A673 (cell line): ENCODE results near the gene FETUB. TPM values are rescaled to one million over a fixed set of nuclear protein-coding genes. Genes with fewer than 3 reads are reported as not detected.

ENCODE experiments used
- BruUV-seq: library from RNA; stranded (reverse); fragments of 400-500 nt; replicated peaks from 2 replicates; lab custom pipeline; 2021; lab: Mats Ljungman, UMichigan
- CTCF ChIA-PET: fragments of 300-600 bp; sonication (Branson Sonifier 250); formaldehyde crosslinking; loops from one replicate; lab custom pipeline; 2022; ENCODE audit warnings: antibody characterized with exemption; lab: Charles Lee
- POLR2A ChIA-PET: fragments of 300-600 bp; sonication (Branson Sonifier 250); formaldehyde crosslinking; loops from one replicate; lab custom pipeline; 2022; ENCODE audit warnings: antibody characterized with exemption; ENCODE audit not compliant: low non-redundant PET; lab: Charles Lee
- DNase-seq: peaks from one replicate; pipeline ENCODE4 v3.0.0-alpha.2; 2015; ENCODE audit warnings: low spot score
- H3K27ac ChIP-seq: fragments of 200-600 bp; sonication (generic); 2 replicates; pipeline ENCODE4 v1.5.1; 2016; ENCODE audit warnings: mixed run types, low read depth, mild to moderate bottlenecking, mixed read lengths, antibody characterized with exemption, low read length; ENCODE audit not compliant: poor library complexity, severe bottlenecking
- H3K27me3 ChIP-seq: fragments of 200-600 bp; sonication (generic); replicated peaks from 2 replicates; pipeline ENCODE4 v1.6.1; 2017; ENCODE audit warnings: mixed run types, low read depth, mild to moderate bottlenecking, mixed read lengths, antibody characterized with exemption, low read length; ENCODE audit not compliant: insufficient read depth, poor library complexity
- H3K36me3 ChIP-seq: fragments of 200-600 bp; sonication (generic); 2 replicates; pipeline ENCODE4 v1.6.1; 2016; ENCODE audit warnings: mixed run types, mild to moderate bottlenecking, mixed read lengths, antibody characterized with exemption, low read length; ENCODE audit not compliant: insufficient read depth, poor library complexity, severe bottlenecking
- H3K4me1 ChIP-seq: fragments of 200-600 bp; sonication (generic); 2 replicates; pipeline ENCODE4 v1.6.1; 2017; ENCODE audit warnings: mixed run types, mild to moderate bottlenecking, mixed read lengths, antibody characterized with exemption, low read length; ENCODE audit not compliant: insufficient read depth, poor library complexity, severe bottlenecking
- H3K4me3 ChIP-seq: fragments of 200-600 bp; sonication (generic); 2 replicates; pipeline ENCODE4 v1.5.1; 2016; ENCODE audit warnings: low read depth, mixed run types, mild to moderate bottlenecking, mixed read lengths, low read length; ENCODE audit not compliant: poor library complexity, severe bottlenecking
- H3K9me3 ChIP-seq: fragments of 200-600 bp; sonication (generic); 2 replicates; pipeline ENCODE4 v1.6.1; 2016; ENCODE audit warnings: mixed run types, low read depth, mild to moderate bottlenecking, mixed read lengths, antibody characterized with exemption, low read length; ENCODE audit not compliant: poor library complexity, severe bottlenecking
- EZH2 ChIP-seq: fragments of 200-600 bp; sonication (generic); IDR thresholded peaks from 2 replicates; pipeline ENCODE4 v1.6.1; 2017; ENCODE audit warnings: borderline replicate concordance, low read depth, mild to moderate bottlenecking, mixed read lengths, antibody characterized with exemption, low read length; ENCODE audit not compliant: poor library complexity, severe bottlenecking
- intact Hi-C: fragments of 100-400 bp; cut with micrococcal nuclease; formaldehyde crosslinking; loops from one replicate; pipeline ENCODE4 v1.10.0; 2022; ENCODE audit not compliant: unreplicated experiment
- total RNA-seq: library from RNA; stranded (reverse); gene quantifications from 2 replicates; pipeline ENCODE4 v1.2.3, GENCODE V29; 2021
- TF ChIP-seq, protein P1 (sequence below): fragments of 300-800, 200-600 bp; sonication (generic); conservative IDR thresholded peaks from 2 replicates; pipeline ENCODE4 v1.5.1; 2017; ENCODE audit warnings: low read depth, mild to moderate bottlenecking, antibody characterized with exemption, low read length, moderate library complexity, mixed read lengths

Gene FETUB
- total RNA-seq, 1 experiment from 2014 or later = not detected

DNA sequence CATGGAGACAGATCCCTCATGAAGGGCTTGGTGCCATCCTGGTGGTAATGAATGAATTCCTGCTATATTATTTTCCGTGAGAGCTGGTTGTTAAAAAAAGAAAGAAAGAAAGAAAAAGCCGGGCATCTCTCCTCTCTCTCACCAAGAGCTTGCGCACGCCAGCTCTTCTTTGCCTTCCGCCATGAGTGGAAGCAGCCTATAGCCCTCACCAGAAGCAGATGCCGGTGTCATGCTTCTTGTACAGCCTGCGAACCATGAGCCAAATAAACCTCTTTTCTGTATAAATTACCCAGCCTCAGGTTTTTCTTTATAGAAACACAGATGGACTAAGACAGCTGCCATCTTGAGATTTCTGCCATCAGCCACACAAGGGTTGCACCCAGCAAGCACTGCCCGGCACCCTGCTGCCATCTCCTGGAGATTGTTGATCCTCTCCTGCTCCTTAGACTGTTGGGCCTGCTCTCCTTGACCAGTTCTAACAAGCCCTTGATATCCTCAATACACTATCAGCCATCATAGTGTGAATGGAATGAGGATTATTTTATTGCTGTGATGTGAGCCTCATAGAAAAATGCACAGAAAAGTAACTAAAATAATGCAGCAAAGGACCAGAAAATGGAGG lies 30.8 kb upstream of the FETUB start:
- no peaks in the 10 kb centered on the region for H3K9me3 ChIP-seq

GRCh38 chr3:186612065-186612464 lies 28.1 kb upstream of the FETUB start:
- intact Hi-C loops = loop anchor here (5.0 to 10.0 kb wide), 2 partner anchors 173 to 630 kb away; partner anchors contain the start of gene EIF4A2
- no peak overlapping the region for H3K27ac ChIP-seq
- BruUV-seq = no TSS peak
- TF ChIP-seq, protein P1, sequence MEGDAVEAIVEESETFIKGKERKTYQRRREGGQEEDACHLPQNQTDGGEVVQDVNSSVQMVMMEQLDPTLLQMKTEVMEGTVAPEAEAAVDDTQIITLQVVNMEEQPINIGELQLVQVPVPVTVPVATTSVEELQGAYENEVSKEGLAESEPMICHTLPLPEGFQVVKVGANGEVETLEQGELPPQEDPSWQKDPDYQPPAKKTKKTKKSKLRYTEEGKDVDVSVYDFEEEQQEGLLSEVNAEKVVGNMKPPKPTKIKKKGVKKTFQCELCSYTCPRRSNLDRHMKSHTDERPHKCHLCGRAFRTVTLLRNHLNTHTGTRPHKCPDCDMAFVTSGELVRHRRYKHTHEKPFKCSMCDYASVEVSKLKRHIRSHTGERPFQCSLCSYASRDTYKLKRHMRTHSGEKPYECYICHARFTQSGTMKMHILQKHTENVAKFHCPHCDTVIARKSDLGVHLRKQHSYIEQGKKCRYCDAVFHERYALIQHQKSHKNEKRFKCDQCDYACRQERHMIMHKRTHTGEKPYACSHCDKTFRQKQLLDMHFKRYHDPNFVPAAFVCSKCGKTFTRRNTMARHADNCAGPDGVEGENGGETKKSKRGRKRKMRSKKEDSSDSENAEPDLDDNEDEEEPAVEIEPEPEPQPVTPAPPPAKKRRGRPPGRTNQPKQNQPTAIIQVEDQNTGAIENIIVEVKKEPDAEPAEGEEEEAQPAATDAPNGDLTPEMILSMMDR = no peak
- no peak for TF ChIP-seq EZH2
- no peak for DNase-seq
- CTCF ChIA-PET = interaction anchor here (0.5 kb wide), 1 partner anchor 504 kb away, joined by 5 read pairs; no protein-coding TSS in a partner anchor
- no peaks in the 10 kb centered on the region for H3K9me3 ChIP-seq
- H3K4me1 ChIP-seq = peaks cover 35% of the 10 kb centered on the region
- POLR2A ChIA-PET = no interaction called here
- H3K4me3 ChIP-seq = no peak overlapping the region
- H3K36me3 ChIP-seq = no peaks in the 10 kb centered on the region
- H3K27me3 ChIP-seq = no peaks in the 10 kb centered on the region

More for the DNA sequence above, 30.8 kb upstream of the FETUB start:
- no peaks in the 10 kb centered on the region for H3K27me3 ChIP-seq
- no TSS peak for BruUV-seq
- H3K4me3 ChIP-seq = no peak overlapping the region
- TF ChIP-seq, protein P1 = peak; percentile 21; the same call in 1 of the 2 replicates
- TF ChIP-seq EZH2 = no peak
- CTCF ChIA-PET = no interaction called here
- peaks cover 19% of the 10 kb centered on the region for H3K4me1 ChIP-seq
- intact Hi-C loops = no loop called here
- POLR2A ChIA-PET = no interaction called here
- DNase-seq = no peak
- H3K36me3 ChIP-seq = no peaks in the 10 kb centered on the region
- no peak overlapping the region for H3K27ac ChIP-seq

GRCh38 chr3:186612721-186613636 lies 27.2 kb upstream of the FETUB start, which contains the start of gene AHSG:
TSS of gene AHSG (plus strand) at chr3:186613060. CDS start at chr3:186613142, 82 bp downstream.
- Histone ChIP-seq H3K27ac (peak within 1 kb of the TSS; percentile 87), H3K4me1 (peaks cover 35% of the 10 kb centered on the region), H3K4me3 (peak within 1 kb of the TSS; percentile 34), H3K9me3 (no peaks in the 10 kb centered on the region), H3K36me3 (no peaks in the 10 kb centered on the region), H3K27me3 (no peaks in the 10 kb centered on the region)
- BruUV-seq = no TSS peak
- intact Hi-C loops = loop anchor here (5.0 to 10.0 kb wide), 2 partner anchors 172 to 631 kb away; partner anchors contain the start of gene EIF4A2
- DNase-seq = no peak
- TF ChIP-seq EZH2 = no peak
- TF ChIP-seq, protein P1 = no peak
- CTCF ChIA-PET = interaction anchor here (1.9 kb wide), 1 partner anchor 42 kb away, joined by 7 read pairs; the partner anchor contains the start of gene DNAJB11
- POLR2A ChIA-PET = interaction anchor here (0.9 kb wide), 1 partner anchor 502 kb away, joined by 10 read pairs; no protein-coding TSS in a partner anchor
